Right lobe of liver (tissue), 4 donors: ENCODE results near the gene LOXL1.

Source experiments
- POLR2A ChIP-seq: fragments of 450-650 bp; IDR thresholded peaks from one replicate; pipeline ENCODE4 v1.6.1; 2017; ENCODE audit warnings: antibody characterized with exemption, mild to moderate bottlenecking
- TF ChIP-seq, protein P1 (sequence below), 4 donors: fragments of 200-600 bp in 3 of 4; fragments of 450-650 bp in 1 of 4; IDR thresholded peaks; one replicate each; pipeline versions ENCODE4 v1.5.1 to v1.8.0; 2016 to 2022; ENCODE audit warnings: antibody characterized with exemption in 4 of 4, mild to moderate bottlenecking in 2 of 4
- donor health status: DM: no; HTN: no; CAD: no.
- donor health status: DM: no; HTN: no; CAD: no.
- donor health status: DM: no; HTN: yes; CAD: no.

GRCh38 chr15:73982222-73982962, 56.1 kb downstream of the LOXL1 start:
- TF ChIP-seq, protein P1, sequence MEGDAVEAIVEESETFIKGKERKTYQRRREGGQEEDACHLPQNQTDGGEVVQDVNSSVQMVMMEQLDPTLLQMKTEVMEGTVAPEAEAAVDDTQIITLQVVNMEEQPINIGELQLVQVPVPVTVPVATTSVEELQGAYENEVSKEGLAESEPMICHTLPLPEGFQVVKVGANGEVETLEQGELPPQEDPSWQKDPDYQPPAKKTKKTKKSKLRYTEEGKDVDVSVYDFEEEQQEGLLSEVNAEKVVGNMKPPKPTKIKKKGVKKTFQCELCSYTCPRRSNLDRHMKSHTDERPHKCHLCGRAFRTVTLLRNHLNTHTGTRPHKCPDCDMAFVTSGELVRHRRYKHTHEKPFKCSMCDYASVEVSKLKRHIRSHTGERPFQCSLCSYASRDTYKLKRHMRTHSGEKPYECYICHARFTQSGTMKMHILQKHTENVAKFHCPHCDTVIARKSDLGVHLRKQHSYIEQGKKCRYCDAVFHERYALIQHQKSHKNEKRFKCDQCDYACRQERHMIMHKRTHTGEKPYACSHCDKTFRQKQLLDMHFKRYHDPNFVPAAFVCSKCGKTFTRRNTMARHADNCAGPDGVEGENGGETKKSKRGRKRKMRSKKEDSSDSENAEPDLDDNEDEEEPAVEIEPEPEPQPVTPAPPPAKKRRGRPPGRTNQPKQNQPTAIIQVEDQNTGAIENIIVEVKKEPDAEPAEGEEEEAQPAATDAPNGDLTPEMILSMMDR (IDR thresholded peaks at IDR 0.05) = no peak
- TF ChIP-seq POLR2A = no peak
